WERI-Rb-1 (cell line): ENCODE results near the gene HSP90B1.

ENCODE experiments used
- DNase-seq: peaks from one replicate; pipeline ENCODE4 v3.0.0-alpha.2; 2020
- H3K27ac ChIP-seq: fragments of 250-450 bp; sonication (Bioruptor Pico); 2 replicates; pipeline ENCODE4 v1.5.1; 2020; ENCODE audit warnings: mild to moderate bottlenecking, moderate library complexity
- H3K27me3 ChIP-seq: fragments of 250-450 bp; sonication (Bioruptor Pico); 2 replicates; pipeline ENCODE4 v1.5.1; 2021; ENCODE audit warnings: mild to moderate bottlenecking, low read depth, moderate library complexity; ENCODE audit not compliant: insufficient read depth, severe bottlenecking
- H3K36me3 ChIP-seq: fragments of 250-450 bp; sonication (Bioruptor Pico); 2 replicates; pipeline ENCODE4 v1.5.1; 2020; ENCODE audit warnings: mild to moderate bottlenecking, moderate library complexity
- H3K4me3 ChIP-seq: 2 replicates; pipeline ENCODE4 v1.5.1; 2011; ENCODE audit warnings: low read depth, mild to moderate bottlenecking, control low read depth, low read length
- H3K9me3 ChIP-seq: fragments of 250-450 bp; sonication (Bioruptor Pico); 2 replicates; pipeline ENCODE4 v1.5.1; 2021; ENCODE audit warnings: mild to moderate bottlenecking, moderate library complexity; ENCODE audit not compliant: severe bottlenecking
- TF ChIP-seq, protein P1 (sequence below): IDR thresholded peaks from 2 replicates; pipeline ENCODE4 v1.5.1; 2011; ENCODE audit warnings: low read depth, mild to moderate bottlenecking, control low read depth, inconsistent platforms, low read length

The HSP90B1 gene

DNA sequence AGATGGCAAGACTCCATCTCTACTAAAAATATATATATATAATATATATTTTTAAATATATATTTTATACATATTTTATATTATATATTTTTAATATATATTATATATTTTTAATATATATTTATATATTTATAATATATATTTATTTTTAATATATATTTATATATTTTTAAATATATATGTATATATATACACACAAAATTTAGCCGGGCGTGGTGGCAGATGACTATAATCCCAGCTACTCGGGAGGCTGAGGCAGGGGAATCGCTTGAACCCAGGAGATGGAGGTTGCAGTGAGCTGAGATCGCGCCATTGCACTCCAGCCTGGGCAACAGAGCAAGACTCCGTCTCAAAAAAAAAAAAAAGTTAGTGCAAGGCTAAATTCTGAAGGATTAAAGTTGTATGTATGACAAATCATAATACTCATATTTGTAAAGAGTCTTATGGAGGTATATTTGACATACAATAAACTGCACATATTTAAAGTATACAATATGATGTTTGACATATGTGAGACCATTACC, 27.7 kb downstream of the HSP90B1 start:
- Histone ChIP-seq H3K36me3 (peaks cover 19% of the 10 kb centered on the region), H3K4me3 (peak overlapping the region; percentile 97), H3K27ac (peak overlapping the region; percentile 85), H3K27me3 (no peaks in the 10 kb centered on the region), H3K9me3 (no peaks in the 10 kb centered on the region)
- TF ChIP-seq, protein P1, sequence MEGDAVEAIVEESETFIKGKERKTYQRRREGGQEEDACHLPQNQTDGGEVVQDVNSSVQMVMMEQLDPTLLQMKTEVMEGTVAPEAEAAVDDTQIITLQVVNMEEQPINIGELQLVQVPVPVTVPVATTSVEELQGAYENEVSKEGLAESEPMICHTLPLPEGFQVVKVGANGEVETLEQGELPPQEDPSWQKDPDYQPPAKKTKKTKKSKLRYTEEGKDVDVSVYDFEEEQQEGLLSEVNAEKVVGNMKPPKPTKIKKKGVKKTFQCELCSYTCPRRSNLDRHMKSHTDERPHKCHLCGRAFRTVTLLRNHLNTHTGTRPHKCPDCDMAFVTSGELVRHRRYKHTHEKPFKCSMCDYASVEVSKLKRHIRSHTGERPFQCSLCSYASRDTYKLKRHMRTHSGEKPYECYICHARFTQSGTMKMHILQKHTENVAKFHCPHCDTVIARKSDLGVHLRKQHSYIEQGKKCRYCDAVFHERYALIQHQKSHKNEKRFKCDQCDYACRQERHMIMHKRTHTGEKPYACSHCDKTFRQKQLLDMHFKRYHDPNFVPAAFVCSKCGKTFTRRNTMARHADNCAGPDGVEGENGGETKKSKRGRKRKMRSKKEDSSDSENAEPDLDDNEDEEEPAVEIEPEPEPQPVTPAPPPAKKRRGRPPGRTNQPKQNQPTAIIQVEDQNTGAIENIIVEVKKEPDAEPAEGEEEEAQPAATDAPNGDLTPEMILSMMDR: no peak
- DNase-seq: no peak

DNA sequence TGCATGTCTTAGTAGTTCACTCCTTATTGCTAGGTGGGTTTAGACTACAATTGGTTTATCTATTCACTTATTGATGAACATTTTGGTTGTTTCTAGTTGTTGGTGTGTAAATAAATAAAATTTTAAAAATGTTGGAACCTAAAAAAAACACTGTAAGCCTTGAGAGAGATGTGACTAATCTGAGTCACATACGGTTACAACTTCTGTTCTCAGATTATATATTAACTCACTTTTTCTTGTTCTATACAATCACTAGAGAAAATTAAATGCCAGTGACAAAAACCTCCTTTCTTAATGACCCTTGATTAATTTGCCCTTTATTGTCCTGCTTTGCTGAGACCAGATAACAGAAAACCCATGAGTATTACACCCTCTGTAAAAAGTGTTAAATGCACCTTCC, 28.4 kb downstream of the HSP90B1 start:
- no peak for DNase-seq
- Histone ChIP-seq H3K36me3 (peaks cover 12% of the 10 kb centered on the region), H3K27me3 (no peaks in the 10 kb centered on the region), H3K9me3 (no peaks in the 10 kb centered on the region), H3K27ac (no peak overlapping the region), H3K4me3 (no peak overlapping the region)
- TF ChIP-seq, protein P1: no peak

DNA sequence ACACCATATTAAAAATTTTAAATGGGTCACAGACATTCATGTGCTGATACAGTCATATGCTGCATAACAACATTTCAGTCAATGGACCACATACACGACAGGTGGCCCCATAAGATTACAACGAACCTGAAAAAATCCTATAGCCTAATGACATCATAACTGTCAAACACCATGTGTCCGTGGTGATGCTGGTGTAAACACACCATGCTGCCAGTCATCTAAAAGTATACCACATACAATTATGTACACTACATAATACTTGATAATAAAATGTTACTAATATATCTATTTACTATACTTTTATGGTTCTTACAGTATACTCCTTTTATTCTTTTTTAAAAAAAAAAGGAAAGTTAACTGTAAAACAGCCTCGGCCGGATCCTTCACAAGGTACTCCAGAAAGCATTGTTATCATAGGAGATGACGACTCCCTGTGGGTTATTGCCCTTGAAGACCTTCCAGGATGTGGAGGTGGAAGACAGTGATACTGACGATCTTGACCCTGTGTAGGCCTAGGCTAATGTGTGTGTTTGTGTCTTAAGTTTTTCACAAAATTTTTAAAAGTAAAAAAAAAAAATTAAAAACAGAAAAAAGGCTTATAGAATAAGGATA, 30.5 kb downstream of the HSP90B1 start:
- no peaks in the 10 kb centered on the region for H3K9me3 ChIP-seq
- H3K4me3 ChIP-seq: no peak overlapping the region
- H3K27me3 ChIP-seq: no peaks in the 10 kb centered on the region
- no peak for DNase-seq
- TF ChIP-seq, protein P1: no peak
- peaks cover 2% of the 10 kb centered on the region; the same call in 1 of the 2 replicates for H3K36me3 ChIP-seq
- H3K27ac ChIP-seq: no peak overlapping the region

DNA sequence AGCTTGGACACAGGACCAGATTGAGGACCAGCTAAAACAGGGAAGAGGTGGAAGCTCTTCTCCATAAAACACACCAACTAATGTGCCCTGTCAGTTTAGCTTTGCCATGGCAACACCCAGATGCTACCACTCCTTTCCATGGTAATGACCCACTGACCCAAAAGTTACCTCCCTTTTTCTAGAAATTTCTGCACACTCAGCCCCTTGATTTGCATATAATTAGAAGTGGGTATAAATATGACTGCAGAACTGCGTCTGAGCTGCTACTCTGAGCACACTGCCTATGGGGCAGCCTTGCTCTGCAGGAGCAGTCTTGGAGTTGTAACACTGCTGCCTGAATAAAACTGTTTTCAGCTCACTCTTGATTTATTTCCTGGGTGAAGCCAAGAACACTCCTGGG, 32.3 kb downstream of the HSP90B1 start:
- TF ChIP-seq, protein P1: no peak
- no peak for DNase-seq
- Histone ChIP-seq H3K4me3 (no peak overlapping the region), H3K27me3 (no peaks in the 10 kb centered on the region), H3K9me3 (no peaks in the 10 kb centered on the region), H3K27ac (no peak overlapping the region), H3K36me3 (no peaks in the 10 kb centered on the region; the same call in 1 of the 2 replicates)

DNA sequence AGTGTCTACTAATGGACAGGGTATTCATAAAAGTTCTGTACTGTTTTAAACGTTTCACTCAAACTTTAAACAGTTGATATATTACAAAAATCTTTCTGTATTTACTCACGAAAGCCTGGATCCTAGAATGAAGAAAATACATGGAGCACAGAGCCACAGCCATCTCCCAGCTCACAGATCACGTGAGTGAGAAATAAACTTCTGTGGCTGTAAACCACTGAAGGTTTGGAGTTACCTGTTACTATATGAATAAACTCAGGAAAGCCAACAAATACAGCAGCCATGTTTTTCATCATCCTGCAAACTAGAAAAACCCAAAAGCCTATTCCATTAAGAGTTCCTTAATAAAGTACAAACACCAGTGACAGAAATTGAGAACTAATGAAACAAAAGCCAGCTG, 34.6 kb downstream of the HSP90B1 start:
- Histone ChIP-seq H3K9me3 (no peaks in the 10 kb centered on the region), H3K27me3 (no peaks in the 10 kb centered on the region), H3K36me3 (peaks cover 14% of the 10 kb centered on the region), H3K27ac (peak overlapping the region; percentile 95), H3K4me3 (peak overlapping the region; percentile 95)
- no peak for DNase-seq
- TF ChIP-seq, protein P1: no peak

DNA sequence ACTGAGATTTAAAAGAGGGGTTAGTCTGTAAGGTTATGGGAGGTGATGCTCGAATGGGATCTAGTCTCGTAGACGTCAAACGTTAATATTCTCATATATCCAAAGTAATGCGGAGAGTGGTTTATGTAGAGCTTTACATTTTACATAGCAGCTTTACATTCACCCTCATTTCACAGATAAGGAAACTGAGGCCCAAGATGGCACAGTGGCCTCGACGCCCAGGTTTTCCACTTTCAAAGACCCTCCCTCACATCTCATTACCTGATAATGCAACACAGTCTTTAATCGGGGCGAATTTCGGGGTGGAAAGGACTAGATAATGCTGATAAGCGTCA, 35.0 kb downstream of the HSP90B1 start:
- TF ChIP-seq, protein P1: no peak
- no peaks in the 10 kb centered on the region for H3K27me3 ChIP-seq
- no peak for DNase-seq
- peak overlapping the region; percentile 95 for H3K27ac ChIP-seq
- peak overlapping the region; percentile 95 for H3K4me3 ChIP-seq
- no peaks in the 10 kb centered on the region for H3K9me3 ChIP-seq
- peaks cover 14% of the 10 kb centered on the region for H3K36me3 ChIP-seq
